Nephron (organoid): Measurements from ENCODE around the gene SLC12A7.

Experiments used
- H3K27ac Mint-ChIP-seq, 3 experiments: 2 replicates each; pipeline ENCODE4 v1.8.0; 2020; ENCODE audit warnings: mixed read lengths in 3 of 3, mild to moderate bottlenecking in 2 of 3, moderate library complexity in 1 of 3
- H3K27me3 Mint-ChIP-seq: 2 replicates; pipeline ENCODE4 v1.8.0; 2021; ENCODE audit warnings: low read depth, mild to moderate bottlenecking, moderate library complexity, mixed read lengths
- H3K36me3 Mint-ChIP-seq: 2 replicates; pipeline ENCODE4 v1.8.0; 2020; ENCODE audit warnings: low read depth, mixed read lengths
- H3K4me1 Mint-ChIP-seq: 2 replicates; pipeline ENCODE4 v1.8.0; 2020; ENCODE audit warnings: mixed read lengths
- H3K4me3 Mint-ChIP-seq, 3 experiments: 2 replicates each; pipeline ENCODE4 v1.8.0; 2020; ENCODE audit warnings: mild to moderate bottlenecking in 3 of 3, mixed read lengths in 3 of 3, moderate library complexity in 2 of 3
- H3K9me3 Mint-ChIP-seq: 2 replicates; pipeline ENCODE4 v1.8.0; 2020; ENCODE audit warnings: mixed read lengths
- CTCF ChIP-seq, 3 experiments: fragments of 200-600 bp; sonication (generic); IDR thresholded peaks; one replicate each; pipeline ENCODE4 v1.5.0; 2021; ENCODE audit warnings: antibody characterized with exemption in 3 of 3; ENCODE audit not compliant: unreplicated experiment in 3 of 3

The SLC12A7 gene

GRCh38 chr5:1039706-1040260 is 72.1 kb downstream of the SLC12A7 start:
- H3K36me3 Mint-ChIP-seq: peaks cover 9% of the 10 kb centered on the region
- H3K4me3 Mint-ChIP-seq: no peak overlapping the region
- H3K4me1 Mint-ChIP-seq: no peaks in the 10 kb centered on the region
- H3K27ac Mint-ChIP-seq: no peak overlapping the region
- H3K9me3 Mint-ChIP-seq: peaks cover 3% of the 10 kb centered on the region
- H3K27me3 Mint-ChIP-seq: peaks cover 10% of the 10 kb centered on the region
- no peak for TF ChIP-seq CTCF (IDR thresholded peaks at IDR 0.05; ENCODE audit: unreplicated experiment in 3 of 3)

GRCh38 chr5:1039210-1039548 is 72.7 kb downstream of the SLC12A7 start:
- peaks cover 3% of the 10 kb centered on the region for H3K9me3 Mint-ChIP-seq
- H3K4me3 Mint-ChIP-seq: no peak overlapping the region
- H3K36me3 Mint-ChIP-seq: peaks cover 10% of the 10 kb centered on the region
- no peaks in the 10 kb centered on the region for H3K4me1 Mint-ChIP-seq
- peaks cover 10% of the 10 kb centered on the region for H3K27me3 Mint-ChIP-seq
- TF ChIP-seq CTCF (IDR thresholded peaks at IDR 0.05; ENCODE audit: unreplicated experiment in 3 of 3): no peak
- H3K27ac Mint-ChIP-seq: no peak overlapping the region

- peaks cover 14% of the 10 kb centered on the region for H3K36me3 Mint-ChIP-seq
- H3K4me3 Mint-ChIP-seq: no peak overlapping the region
- peaks cover 3% of the 10 kb centered on the region for H3K9me3 Mint-ChIP-seq
- no peak for TF ChIP-seq CTCF (IDR thresholded peaks at IDR 0.05; ENCODE audit: unreplicated experiment in 3 of 3)
- no peaks in the 10 kb centered on the region for H3K4me1 Mint-ChIP-seq
- H3K27ac Mint-ChIP-seq: no peak overlapping the region
- H3K27me3 Mint-ChIP-seq: peaks cover 5% of the 10 kb centered on the region
These were observed 73.2 kb downstream of the SLC12A7 start for GRCh38 chr5:1038417-1039209.

- no peak for TF ChIP-seq CTCF (IDR thresholded peaks at IDR 0.05; ENCODE audit: unreplicated experiment in 3 of 3)
- H3K4me1 Mint-ChIP-seq: no peaks in the 10 kb centered on the region
- H3K4me3 Mint-ChIP-seq: no peak overlapping the region
- peaks cover 5% of the 10 kb centered on the region for H3K27me3 Mint-ChIP-seq
- H3K36me3 Mint-ChIP-seq: peaks cover 14% of the 10 kb centered on the region
- H3K27ac Mint-ChIP-seq: no peak overlapping the region
- H3K9me3 Mint-ChIP-seq: peaks cover under 1% of the 10 kb centered on the region
These were observed 74.0 kb downstream of the SLC12A7 start for GRCh38 chr5:1037671-1038416.

GRCh38 chr5:1037123-1037670 is 74.7 kb downstream of the SLC12A7 start:
- Mint-ChIP-seq H3K4me3 (no peak overlapping the region), H3K36me3 (peaks cover 14% of the 10 kb centered on the region), H3K27me3 (peaks cover 5% of the 10 kb centered on the region), H3K9me3 (no peaks in the 10 kb centered on the region), H3K4me1 (no peaks in the 10 kb centered on the region), H3K27ac (no peak overlapping the region)
- TF ChIP-seq CTCF (IDR thresholded peaks at IDR 0.05; ENCODE audit: unreplicated experiment in 3 of 3): no peak
